NCI-H510A treated with DMSO at 0.1 percent for 48 hours (cell line): ENCODE data around the gene MGAT2.
"Not testable (repeated sequence)": the region's sequence is repeated elsewhere in the genome, so short reads cannot be mapped to it uniquely, and the experiment has no call there.

Experiments
- DNase-seq: peaks from one replicate; lab custom pipeline; 2025; lab: John Stamatoyannopoulos, UW

Gene MGAT2

DNA sequence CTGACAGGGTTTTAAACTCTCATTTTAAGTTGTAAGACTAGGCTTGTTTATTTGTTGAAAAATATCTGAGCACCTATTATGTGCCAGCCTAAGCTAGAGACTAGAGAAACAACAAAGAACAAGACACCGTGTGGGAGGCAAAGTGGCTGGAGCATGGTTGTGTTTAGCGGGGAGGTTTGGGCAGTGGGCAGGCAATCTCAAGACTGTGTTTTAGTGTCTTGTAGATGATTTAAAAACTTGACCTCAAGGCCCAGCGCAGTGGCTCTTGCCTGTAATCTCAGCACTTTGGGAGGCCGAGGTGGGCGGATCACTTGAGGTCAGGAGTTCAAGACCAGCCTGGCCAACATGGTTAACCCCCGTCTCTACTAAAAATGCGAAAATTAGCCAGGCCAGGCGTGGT lies 7.9 kb upstream of the MGAT2 start:
- no peak for DNase-seq

DNA sequence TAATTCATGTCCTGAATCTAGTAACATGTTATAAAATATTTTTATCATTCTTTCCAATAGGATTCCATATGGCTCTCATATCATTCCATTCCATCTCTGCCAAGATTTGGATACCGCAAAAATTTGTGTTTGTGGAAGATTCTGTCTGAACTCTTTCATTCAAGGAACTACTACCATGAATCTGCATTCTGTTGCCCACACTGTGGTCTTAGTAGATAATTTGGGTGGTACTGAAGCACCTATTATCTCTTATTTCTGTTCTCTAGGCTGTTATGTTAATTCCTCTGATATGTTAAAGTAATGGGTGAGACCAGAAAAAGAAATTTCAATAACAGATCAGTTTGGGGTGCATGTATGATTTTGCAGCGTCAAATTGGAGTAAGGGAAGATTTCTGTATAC lies 6.4 kb upstream of the MGAT2 start:
- no peak for DNase-seq

GRCh38 chr14:49615776-49616175 lies 4.8 kb upstream of the MGAT2 start:
- DNase-seq, result no peak

- no peak for DNase-seq
Observed at GRCh38 chr14:49617852-49618519, 2.6 kb upstream of the MGAT2 start.

- DNase-seq, result not testable (repeated sequence)
Observed at GRCh38 chr14:49619273-49619672, 1.3 kb upstream of the MGAT2 start.

DNA sequence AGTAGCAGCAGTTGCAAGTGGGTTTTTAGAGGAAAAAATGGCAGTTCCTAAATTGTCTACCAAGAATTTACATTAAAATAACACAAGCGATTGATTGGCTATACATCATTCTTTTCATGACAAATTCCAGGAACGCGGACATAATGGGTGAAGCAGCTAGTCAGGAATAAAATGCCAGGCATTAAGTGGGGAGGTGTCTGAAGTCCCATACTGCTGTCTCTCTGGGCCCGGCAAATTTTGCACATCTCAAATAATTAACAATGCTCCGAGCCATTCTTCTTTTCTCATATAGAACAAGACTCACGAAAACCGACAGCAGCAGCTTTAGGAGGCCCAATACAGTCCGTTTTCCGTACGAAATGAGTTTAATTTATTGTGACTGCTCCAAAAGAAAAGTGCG lies 869 bp upstream of the MGAT2 start:
- DNase-seq, result no peak

DNA sequence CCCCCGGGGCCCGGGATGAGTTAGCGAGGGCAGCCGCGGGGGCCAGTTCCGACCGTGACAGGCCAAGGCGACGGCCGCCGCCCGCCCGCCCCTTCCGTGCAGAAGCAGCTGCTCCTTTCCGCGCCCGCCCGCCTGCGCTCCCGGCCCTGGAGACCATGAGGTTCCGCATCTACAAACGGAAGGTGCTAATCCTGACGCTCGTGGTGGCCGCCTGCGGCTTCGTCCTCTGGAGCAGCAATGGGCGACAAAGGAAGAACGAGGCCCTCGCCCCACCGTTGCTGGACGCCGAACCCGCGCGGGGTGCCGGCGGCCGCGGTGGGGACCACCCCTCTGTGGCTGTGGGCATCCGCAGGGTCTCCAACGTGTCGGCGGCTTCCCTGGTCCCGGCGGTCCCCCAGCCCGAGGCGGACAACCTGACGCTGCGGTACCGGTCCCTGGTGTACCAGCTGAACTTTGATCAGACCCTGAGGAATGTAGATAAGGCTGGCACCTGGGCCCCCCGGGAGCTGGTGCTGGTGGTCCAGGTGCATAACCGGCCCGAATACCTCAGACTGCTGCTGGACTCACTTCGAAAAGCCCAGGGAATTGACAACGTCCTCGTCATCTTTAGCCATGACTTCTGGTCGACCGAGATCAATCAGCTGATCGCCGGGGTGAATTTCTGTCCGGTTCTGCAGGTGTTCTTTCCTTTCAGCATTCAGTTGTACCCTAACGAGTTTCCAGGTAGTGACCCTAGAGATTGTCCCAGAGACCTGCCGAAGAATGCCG lies 699 bp downstream of the MGAT2 start:
- peak; percentile 63 for DNase-seq

- no peak for DNase-seq
Observed at GRCh38 chr14:49622022-49622607, 1.5 kb downstream of the MGAT2 start.

- DNase-seq, result no peak
Observed at GRCh38 chr14:49623387-49623786, 2.8 kb downstream of the MGAT2 start.

DNA sequence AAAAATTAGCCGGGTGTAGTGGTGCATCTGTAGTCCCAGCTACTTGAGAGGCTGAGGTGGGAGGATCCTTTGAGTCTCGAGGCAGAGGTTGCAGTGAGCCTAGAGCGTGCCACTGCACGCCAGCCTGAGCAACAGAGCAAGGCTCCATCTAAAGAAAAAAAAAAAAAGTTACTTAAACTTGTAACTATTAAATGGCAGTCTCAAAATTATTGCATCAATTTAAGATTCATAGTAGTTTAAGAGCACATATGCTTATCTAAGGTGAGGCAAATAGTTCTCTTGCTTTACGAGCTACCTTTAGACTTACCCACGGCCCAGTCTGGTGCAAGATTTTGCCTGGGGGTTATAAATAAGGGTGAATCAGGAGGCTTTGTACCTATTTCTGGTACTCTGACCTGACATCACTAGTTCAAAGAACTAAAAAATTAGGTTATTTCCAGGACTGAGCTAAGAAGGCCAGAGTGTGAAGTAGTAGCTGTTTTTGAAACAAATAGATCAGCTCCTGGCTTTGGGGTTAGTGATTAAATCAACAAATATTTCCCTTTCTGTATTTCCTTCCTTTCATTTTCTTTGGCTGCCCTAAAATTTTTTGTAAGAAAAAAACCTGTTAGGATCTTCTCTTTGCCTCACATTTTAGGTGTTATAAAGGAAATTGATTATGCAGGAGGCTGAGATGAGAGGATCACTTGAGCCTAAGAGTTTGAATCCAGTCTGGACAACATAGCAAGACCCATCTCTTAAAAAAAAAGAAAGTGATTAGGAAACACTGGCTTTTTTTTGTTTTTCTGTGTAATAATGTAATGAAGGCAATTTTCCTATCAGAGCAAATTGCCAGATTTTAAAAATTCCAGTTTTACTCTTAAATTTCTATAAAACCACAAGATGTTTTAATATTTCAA lies 3.6 kb downstream of the MGAT2 start:
- DNase-seq, result no peak

DNA sequence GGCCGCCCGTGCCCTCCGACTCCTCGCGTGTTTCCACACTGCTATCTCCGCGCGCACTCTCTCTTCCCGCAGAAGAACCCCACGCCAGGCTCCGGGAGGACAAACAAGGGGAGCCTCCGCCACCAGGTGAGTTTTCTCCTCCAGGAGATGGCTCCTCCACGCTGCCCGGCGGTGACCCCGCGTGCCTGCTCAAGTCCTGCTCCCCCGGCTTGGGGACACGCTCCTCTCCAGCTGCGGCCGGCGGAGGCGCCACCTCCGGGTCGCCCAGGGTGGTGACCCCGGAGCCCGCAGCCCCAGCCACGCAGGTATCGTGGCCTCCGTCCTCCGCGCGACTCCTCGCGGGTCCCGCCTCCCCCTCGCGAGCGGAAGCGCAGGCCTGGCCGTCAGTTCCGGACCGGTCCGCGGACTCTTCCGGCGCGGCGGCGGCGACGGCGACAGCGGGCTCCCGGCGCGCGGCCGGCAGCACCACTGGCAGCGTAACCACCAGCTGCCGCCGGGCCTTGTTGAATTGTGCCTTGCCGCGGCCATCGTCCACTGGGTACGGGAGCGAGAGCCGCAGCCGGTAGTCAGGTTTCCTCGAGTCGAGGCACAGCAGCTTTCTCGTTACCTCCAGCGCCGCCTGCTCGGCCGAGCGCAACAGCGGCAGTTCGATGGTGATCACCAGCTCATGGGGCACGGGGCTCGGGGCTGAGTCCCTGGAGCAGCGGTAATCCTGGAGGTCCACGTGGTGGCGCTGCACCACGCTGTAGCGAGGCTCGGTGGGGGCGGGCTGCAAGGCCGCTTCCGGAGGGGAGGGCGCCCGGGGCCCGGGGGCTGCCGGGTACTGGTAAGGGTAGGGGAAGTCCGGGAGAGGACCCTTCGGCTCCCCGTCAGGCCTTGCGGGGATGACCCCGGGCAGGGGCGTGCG lies 13.3 kb downstream of the MGAT2 start:
- DNase-seq, result peak; percentile 81

- DNase-seq, result peak; percentile 68
Observed at GRCh38 chr14:49634547-49635334, 14.1 kb downstream of the MGAT2 start, which contains the start of gene DNAAF2. Gene DNAAF2 (minus strand): TSS chr14:49635244. CDS start chr14:49635149, 95 bp downstream.

DNA sequence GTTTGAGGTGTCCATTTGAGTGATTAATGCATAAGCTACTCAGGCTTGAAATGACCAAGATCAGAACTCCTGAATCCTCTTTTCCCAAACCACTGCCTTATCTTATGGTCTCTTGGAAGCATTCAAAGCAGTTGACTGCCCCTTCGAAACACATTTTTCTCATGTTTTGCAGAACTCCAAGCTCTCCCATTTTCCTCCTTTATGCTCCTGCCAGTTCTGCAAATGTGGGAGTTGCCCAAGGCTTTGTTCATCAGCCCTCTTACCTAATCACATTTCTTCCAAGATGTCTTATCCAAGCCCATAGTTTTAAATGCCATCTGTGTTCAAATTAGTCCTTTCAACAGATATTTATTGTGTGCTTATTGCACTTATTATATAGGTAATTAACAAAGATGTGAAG lies 16.3 kb downstream of the MGAT2 start:
- DNase-seq, result no peak

DNA sequence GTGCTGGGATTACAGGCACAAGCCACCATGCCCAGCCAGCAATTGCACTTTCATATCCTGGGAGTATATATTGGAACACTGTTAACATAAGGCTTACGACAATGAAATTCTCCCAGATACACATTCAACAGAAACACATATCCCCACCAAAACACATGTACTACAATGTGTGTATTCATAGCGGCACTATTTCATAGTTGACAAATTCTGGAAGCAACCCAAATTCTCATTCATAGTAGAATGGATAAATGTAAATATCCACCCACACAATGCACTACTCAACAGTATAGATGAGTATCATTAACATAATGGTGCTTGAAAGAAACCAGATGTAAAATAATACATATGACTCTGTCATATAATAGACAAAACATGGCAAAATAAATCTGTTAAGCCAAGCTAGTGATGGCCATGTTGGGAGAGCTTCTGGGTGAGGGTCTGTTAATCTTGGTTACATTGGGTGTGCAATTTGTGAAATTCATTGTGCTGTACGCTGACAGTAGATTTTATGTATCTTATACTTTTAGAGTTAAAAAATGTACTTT lies 17.0 kb downstream of the MGAT2 start:
- no peak for DNase-seq

DNA sequence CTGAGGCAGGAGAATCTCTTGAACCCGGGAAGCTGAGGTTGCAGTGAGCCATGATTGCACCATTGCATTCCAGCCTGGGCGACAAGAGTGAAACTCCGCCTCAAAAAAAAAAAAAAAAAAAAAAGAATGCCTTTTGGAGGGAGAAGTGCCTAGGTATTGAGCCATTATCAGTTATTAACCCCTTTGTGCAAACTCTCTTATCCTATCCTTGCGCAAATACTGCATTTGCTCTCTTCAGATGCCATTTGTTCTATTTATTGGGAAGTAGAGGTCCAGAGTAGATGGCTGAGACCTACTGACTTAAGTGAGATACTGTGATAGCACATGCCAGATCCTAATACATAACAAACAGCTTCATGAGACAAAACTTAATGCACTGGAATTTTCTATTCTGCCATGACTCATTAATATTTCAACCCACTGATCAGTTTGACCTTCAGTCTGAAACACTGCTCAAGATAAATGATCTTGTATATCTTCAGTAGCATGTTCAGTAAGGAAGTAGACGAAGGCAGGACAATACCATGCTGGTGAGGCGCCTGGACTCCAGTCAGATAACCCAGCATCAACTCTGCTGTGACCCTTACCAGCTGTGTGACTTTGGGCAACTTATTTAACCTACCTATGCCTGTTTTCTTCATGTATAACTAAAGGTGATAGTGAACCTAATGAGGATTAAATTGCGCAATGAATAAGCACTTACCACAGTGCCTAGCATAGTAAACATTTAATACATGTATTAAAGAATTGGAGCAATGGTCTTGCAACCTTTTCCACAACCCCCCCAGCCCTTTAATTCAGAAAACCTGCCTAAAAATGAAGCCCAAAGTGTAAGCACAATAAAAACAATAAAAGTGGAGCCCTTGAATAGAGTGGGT lies 20.2 kb downstream of the MGAT2 start:
- no peak for DNase-seq

DNA sequence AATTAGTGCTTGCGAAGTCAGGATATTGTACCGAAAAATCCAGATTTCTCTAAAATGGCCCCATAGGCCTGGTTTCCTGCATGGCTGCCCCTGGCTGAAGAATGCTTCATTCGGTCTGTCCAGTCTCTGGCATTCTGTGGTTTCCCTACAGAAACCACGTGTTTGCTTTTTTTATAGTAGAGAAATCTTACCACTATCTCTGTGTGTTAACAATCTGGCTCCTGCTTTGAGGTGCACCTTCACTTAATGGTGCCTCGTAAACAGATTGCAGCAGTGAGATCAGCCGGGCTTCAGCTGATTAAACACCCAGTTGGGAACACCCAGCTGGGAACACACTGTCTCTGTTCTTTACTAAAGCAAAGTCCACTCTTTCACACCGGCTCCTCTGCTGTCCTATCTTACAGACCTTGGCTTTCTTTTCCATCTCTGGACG lies 21.1 kb downstream of the MGAT2 start:
- DNase-seq, result peak; percentile 17

GRCh38 chr14:49642163-49642562 lies 21.6 kb downstream of the MGAT2 start:
- no peak for DNase-seq

DNA sequence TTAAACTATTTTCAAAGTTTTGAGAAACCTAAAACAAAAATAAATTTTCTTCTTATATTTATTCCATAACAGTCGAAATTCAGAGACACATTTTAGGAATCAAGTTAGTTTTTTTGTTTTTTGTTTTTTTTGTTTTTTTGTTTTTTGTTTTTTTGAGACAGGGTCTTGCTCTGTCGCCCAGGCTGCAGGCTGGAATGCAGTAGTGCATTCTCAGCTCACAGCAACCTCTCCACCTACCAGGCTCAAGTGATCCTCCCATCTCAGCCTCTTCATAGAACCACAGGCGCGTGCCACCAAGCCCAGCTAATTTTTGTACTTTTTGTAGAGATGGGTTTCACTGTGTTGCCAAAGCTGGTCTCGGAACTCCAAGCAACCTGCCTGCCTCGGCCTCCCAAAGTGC lies 32.9 kb downstream of the MGAT2 start:
- no peak for DNase-seq

- no peak for DNase-seq
Observed at GRCh38 chr14:49654511-49654910, 33.9 kb downstream of the MGAT2 start.
